Keratinocyte (primary cell): ENCODE data around the gene ACACA. TPM values are rescaled to one million over a fixed set of nuclear protein-coding genes. Genes with fewer than 3 reads are reported as not detected.

Experiments
- DNase-seq: peaks from one replicate; pipeline ENCODE4 v3.0.0-alpha.2; 2011; ENCODE audit warnings: low read depth, missing footprints, low spot score
- FAIRE-seq: peaks from 2 replicates; lab custom pipeline; 2011; peaks lifted over from hg19 to GRCh38; lab: Jason Lieb, UNC
- H2AFZ ChIP-seq: 2 replicates; pipeline ENCODE4 v1.6.0; 2012; ENCODE audit warnings: low read length, control low read depth, inconsistent platforms; ENCODE audit not compliant: control insufficient read depth
- H3K27ac ChIP-seq: 2 replicates; pipeline ENCODE4 v1.5.1; 2011; ENCODE audit warnings: low read length; ENCODE audit not compliant: control insufficient read depth, insufficient read depth
- H3K27me3 ChIP-seq: 3 replicates; pipeline ENCODE4 v1.6.0; 2011; ENCODE audit warnings: low read length; ENCODE audit not compliant: control insufficient read depth, insufficient read depth; ENCODE audit errors: extremely low read depth
- H3K36me3 ChIP-seq, 2 experiments: 2 replicates in 1 of 2; 3 replicates in 1 of 2; pipeline ENCODE4 v1.5.1; 2011; ENCODE audit warnings: low read length in 2 of 2, mild to moderate bottlenecking in 1 of 2; ENCODE audit not compliant: control insufficient read depth in 2 of 2, insufficient read depth in 2 of 2; ENCODE audit errors: extremely low read depth in 1 of 2
- H3K4me1 ChIP-seq: 3 replicates; pipeline ENCODE4 v1.5.1; 2011; ENCODE audit warnings: low read length; ENCODE audit not compliant: control insufficient read depth, insufficient read depth; ENCODE audit errors: extremely low read depth
- H3K4me2 ChIP-seq: 3 replicates; pipeline ENCODE4 v1.6.0; 2011; ENCODE audit warnings: low read depth, low read length; ENCODE audit not compliant: control insufficient read depth, insufficient read depth; ENCODE audit errors: extremely low read depth
- H3K4me3 ChIP-seq, 3 experiments: fragments of 200-600 bp in 1 of 3; sonication (generic) in 1 of 3; 2 replicates in 2 of 3; 3 replicates in 1 of 3; pipeline ENCODE4 v1.5.1; 2011 to 2016; ENCODE audit warnings: low read length in 3 of 3, mild to moderate bottlenecking in 3 of 3, control low read depth in 2 of 3, inconsistent platforms in 1 of 3, low read depth in 1 of 3, mixed read lengths in 1 of 3, mixed run types in 1 of 3, moderate library complexity in 1 of 3; ENCODE audit not compliant: control insufficient read depth in 2 of 3, insufficient read depth in 2 of 3; ENCODE audit errors: extremely low read depth in 1 of 3
- H3K79me2 ChIP-seq: 2 replicates; pipeline ENCODE4 v1.6.0; 2012; ENCODE audit warnings: low read length; ENCODE audit not compliant: control insufficient read depth, insufficient read depth
- H3K9ac ChIP-seq: 3 replicates; pipeline ENCODE4 v1.6.0; 2011; ENCODE audit warnings: low read length; ENCODE audit not compliant: control insufficient read depth, insufficient read depth; ENCODE audit errors: extremely low read depth
- H3K9me1 ChIP-seq: 3 replicates; pipeline ENCODE4 v1.6.0; 2011; ENCODE audit warnings: low read length; ENCODE audit not compliant: control insufficient read depth, insufficient read depth; ENCODE audit errors: extremely low read depth
- H3K9me3 ChIP-seq: 2 replicates; pipeline ENCODE4 v1.5.1; 2012; ENCODE audit warnings: low read depth, low read length; ENCODE audit not compliant: control insufficient read depth
- H4K20me1 ChIP-seq: 3 replicates; pipeline ENCODE4 v1.6.0; 2011; ENCODE audit warnings: low read length; ENCODE audit not compliant: control insufficient read depth, insufficient read depth; ENCODE audit errors: extremely low read depth
- EZH2 ChIP-seq: IDR thresholded peaks from one replicate; pipeline ENCODE4 v1.6.1; 2012; ENCODE audit warnings: inconsistent platforms, mild to moderate bottlenecking, low read length, moderate library complexity
- dilution Hi-C: fragments of 300-500 bp; cut with MboI; formaldehyde crosslinking; loops from one replicate; pipeline ENCODE4 v1.7.0; 2020; ENCODE audit warnings: low sequenced_read_pairs; ENCODE audit not compliant: extremely low pct_ligation_motif_present
- polyA plus RNA-seq, 5 experiments: library from polyadenylated mRNA; depleted of rRNA in 3 of 5; stranded (reverse) in 3 of 5; stranded (forward) in 1 of 5; unstranded in 1 of 5; fragments of >200 nt; gene quantifications; 1 replicate in 1 of 5; 2 replicates in 3 of 5; 3 replicates in 1 of 5; pipeline versions ENCODE4 v1.2.1 to v1.2.3, GENCODE V29; 2011 to 2012; ENCODE audit warnings: missing spikeins in 2 of 5, low read depth in 1 of 5, low replicate concordance in 1 of 5
- TF ChIP-seq, protein P1 (sequence below), 3 experiments: IDR thresholded peaks in 1 of 3; conservative IDR thresholded peaks in 1 of 3; optimal IDR thresholded peaks in 1 of 3; 2 replicates in 2 of 3; 3 replicates in 1 of 3; pipeline versions ENCODE3 to v1.5.1; 2011; ENCODE audit warnings: low read length in 3 of 3, mild to moderate bottlenecking in 3 of 3, moderate library complexity in 2 of 3, control low read depth in 1 of 3, inconsistent platforms in 1 of 3; ENCODE audit not compliant: insufficient read depth in 2 of 3; ENCODE audit errors: extremely low read depth in 1 of 3

Gene ACACA
- polyA plus RNA-seq, 1 donor (not counting 4 experiments of a cell fraction or from before 2014, with no cell fraction given), result 85.8 TPM

DNA sequence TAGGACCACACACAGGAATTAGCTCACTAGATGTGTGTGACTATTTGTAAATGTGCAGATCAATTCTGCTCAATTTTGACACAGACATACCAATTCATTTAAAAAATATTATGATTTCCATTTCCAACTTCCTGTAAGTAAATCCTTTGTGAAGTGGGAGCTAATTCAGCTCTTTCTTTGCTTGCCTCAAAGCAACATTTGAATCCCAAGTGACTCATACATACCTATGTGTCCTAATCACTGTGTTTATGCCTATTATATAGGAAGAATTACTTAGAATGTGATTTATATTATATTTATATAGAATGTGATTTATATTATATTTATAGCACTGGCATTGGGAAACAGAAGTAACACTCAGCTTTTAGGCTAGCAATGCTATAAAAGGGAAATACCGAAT lies 226.7 kb downstream of the ACACA start:
- Histone ChIP-seq H3K4me2 (peak overlapping the region; percentile 44), H3K4me3 (peak overlapping the region in 1 of 3 experiments; percentile 1), H3K79me2 (no peaks in the 10 kb centered on the region), H3K9ac (no peak overlapping the region), H3K27ac (peak overlapping the region; percentile 73), H3K9me1 (no peaks in the 10 kb centered on the region), H4K20me1 (no peaks in the 10 kb centered on the region), H3K36me3 (peaks cover 4 to 20% of the 10 kb centered on the region in 2 experiments), H3K9me3 (no peaks in the 10 kb centered on the region), H2AFZ (no peak overlapping the region), H3K4me1 (peaks cover 50% of the 10 kb centered on the region), H3K27me3 (no peaks in the 10 kb centered on the region)
- no peak for TF ChIP-seq EZH2
- TF ChIP-seq, protein P1, sequence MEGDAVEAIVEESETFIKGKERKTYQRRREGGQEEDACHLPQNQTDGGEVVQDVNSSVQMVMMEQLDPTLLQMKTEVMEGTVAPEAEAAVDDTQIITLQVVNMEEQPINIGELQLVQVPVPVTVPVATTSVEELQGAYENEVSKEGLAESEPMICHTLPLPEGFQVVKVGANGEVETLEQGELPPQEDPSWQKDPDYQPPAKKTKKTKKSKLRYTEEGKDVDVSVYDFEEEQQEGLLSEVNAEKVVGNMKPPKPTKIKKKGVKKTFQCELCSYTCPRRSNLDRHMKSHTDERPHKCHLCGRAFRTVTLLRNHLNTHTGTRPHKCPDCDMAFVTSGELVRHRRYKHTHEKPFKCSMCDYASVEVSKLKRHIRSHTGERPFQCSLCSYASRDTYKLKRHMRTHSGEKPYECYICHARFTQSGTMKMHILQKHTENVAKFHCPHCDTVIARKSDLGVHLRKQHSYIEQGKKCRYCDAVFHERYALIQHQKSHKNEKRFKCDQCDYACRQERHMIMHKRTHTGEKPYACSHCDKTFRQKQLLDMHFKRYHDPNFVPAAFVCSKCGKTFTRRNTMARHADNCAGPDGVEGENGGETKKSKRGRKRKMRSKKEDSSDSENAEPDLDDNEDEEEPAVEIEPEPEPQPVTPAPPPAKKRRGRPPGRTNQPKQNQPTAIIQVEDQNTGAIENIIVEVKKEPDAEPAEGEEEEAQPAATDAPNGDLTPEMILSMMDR (optimal IDR thresholded peaks at IDR 0.05 in 1 of 3, IDR thresholded peaks at IDR 0.05 in 1 of 3, conservative IDR thresholded peaks at IDR 0.05 in 1 of 3; ENCODE audit: extremely low read depth in 1 of 3, insufficient read depth in 2 of 3, low read length in 3 of 3), result no peak
- DNase-seq (no peak), FAIRE-seq (no peak)
- dilution Hi-C loops, result no loop called here

DNA sequence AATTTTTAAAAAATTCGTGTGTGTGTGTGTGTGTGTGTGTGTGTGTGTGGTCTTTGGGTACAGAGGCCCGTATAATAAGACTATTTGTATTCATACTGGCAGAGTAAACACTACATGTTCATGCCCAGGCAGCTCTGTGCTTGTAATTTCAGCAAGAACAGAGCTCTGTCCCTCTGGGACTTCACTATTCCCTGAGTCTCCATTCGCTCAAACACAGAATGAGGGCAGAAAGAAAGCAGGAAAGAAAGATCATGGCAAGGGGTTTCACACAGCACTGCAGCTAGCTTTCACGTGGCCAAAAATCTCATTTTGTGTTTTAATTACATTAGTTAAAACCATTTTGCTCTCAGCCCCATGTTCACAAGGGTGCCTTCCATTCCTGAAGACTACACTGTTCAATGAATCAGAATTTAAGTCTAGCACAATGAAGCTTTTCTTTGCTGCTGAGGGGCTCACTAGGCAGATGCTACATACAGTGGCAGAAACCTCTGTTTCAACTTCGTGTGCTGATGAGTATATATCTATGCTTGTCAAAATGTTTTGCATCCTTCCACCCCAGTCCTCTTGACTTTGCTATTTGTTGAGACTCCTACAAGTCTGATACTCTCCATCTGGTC lies 229.3 kb downstream of the ACACA start:
- FAIRE-seq, result no peak
- H3K27me3 ChIP-seq, result no peaks in the 10 kb centered on the region
- H3K4me2 ChIP-seq, result peak overlapping the region; percentile 68
- DNase-seq, result no peak
- H3K79me2 ChIP-seq, result no peaks in the 10 kb centered on the region
- H3K9me1 ChIP-seq, result no peaks in the 10 kb centered on the region
- no peaks in the 10 kb centered on the region for H3K9me3 ChIP-seq
- H4K20me1 ChIP-seq, result no peaks in the 10 kb centered on the region
- H3K36me3 ChIP-seq, result peaks cover 6 to 20% of the 10 kb centered on the region in 2 experiments
- H3K9ac ChIP-seq, result peak overlapping the region; percentile 30
- H3K27ac ChIP-seq, result peak overlapping the region; percentile 70
- peak overlapping the region in 1 of 3 experiments; percentile 12 for H3K4me3 ChIP-seq
- TF ChIP-seq EZH2, result no peak
- TF ChIP-seq, protein P1 (optimal IDR thresholded peaks at IDR 0.05 in 1 of 3, IDR thresholded peaks at IDR 0.05 in 1 of 3, conservative IDR thresholded peaks at IDR 0.05 in 1 of 3; ENCODE audit: extremely low read depth in 1 of 3, insufficient read depth in 2 of 3, low read length in 3 of 3), result no peak
- peaks cover 44% of the 10 kb centered on the region for H3K4me1 ChIP-seq
- dilution Hi-C loops, result no loop called here
- H2AFZ ChIP-seq, result no peak overlapping the region
